GM12872 (cell line): ENCODE results near the gene DKKL1.

Experiments
- CTCF ChIP-seq: IDR thresholded peaks from 3 replicates; pipeline ENCODE4 v1.5.1; 2011; ENCODE audit warnings: low read depth, mild to moderate bottlenecking, low read length, moderate library complexity; ENCODE audit not compliant: insufficient read depth

Gene DKKL1

GRCh38 chr19:49390131-49390928 lies 26.7 kb downstream of the DKKL1 start:
- TF ChIP-seq CTCF, result no peak

GRCh38 chr19:49390929-49391359 lies 27.3 kb downstream of the DKKL1 start:
- no peak for TF ChIP-seq CTCF

GRCh38 chr19:49391581-49392399 lies 28.1 kb downstream of the DKKL1 start:
- TF ChIP-seq CTCF, result peak; percentile 89

- TF ChIP-seq CTCF, result no peak
Observed at GRCh38 chr19:49393881-49394280, 30.2 kb downstream of the DKKL1 start.

GRCh38 chr19:49395581-49396407 lies 32.1 kb downstream of the DKKL1 start:
- TF ChIP-seq CTCF, result no peak

- TF ChIP-seq CTCF, result no peak
Observed at GRCh38 chr19:49396738-49397505, 33.2 kb downstream of the DKKL1 start.
